NCI-H82 treated with DMSO at 0.1 percent for 48 hours (cell line): ENCODE measurements around the gene VSIG10.
A peak's percentile ranks its signal among the peaks of the same experiment; 100 is the strongest.
"Not testable (repeated sequence)": the region's sequence is repeated elsewhere in the genome, so short reads cannot be mapped to it uniquely, and the experiment has no call there.

ENCODE experiments used
- DNase-seq: peaks from one replicate; lab custom pipeline; 2025; ENCODE audit not compliant: unreplicated experiment; lab: John Stamatoyannopoulos, UW

Gene VSIG10

DNA sequence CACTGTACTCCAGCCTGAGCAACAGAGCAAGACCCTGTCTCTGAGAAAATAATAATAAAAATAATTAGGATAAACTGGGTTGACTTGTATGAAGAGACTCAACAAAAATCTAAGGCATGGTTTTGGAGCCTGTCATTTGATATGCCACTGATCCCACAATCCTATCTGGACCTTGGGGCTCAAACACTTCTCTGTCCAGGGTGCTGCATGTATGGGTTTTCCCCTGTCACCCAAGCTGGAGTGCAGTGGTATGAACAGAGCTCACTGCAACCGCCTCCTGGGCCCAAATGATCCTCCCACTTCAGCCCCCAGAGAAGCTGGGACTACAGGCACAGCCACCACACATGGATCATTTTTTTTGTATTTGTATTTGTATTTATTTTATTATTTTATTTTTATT lies 5.3 kb upstream of the VSIG10 start:
- no peak for DNase-seq

DNA sequence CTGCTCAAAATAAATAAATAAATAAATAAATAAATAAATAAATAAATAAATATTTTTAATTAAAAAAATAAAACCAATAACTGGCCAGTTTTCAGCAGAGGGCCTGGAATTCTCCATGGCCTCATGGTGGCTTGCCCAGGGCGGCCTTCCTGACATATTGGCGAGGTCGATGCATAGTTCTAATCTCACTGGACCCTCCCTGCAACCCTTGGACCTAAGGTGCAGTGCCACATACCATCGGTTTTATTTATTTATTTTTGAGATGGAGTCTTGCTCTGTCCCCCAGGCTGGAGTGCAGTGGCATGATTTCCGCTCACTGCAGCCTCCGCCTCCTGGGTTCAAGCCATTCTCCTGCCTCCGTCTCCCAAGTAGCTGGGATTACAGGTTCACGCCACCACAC lies 3.9 kb upstream of the VSIG10 start:
- DNase-seq: no peak

DNA sequence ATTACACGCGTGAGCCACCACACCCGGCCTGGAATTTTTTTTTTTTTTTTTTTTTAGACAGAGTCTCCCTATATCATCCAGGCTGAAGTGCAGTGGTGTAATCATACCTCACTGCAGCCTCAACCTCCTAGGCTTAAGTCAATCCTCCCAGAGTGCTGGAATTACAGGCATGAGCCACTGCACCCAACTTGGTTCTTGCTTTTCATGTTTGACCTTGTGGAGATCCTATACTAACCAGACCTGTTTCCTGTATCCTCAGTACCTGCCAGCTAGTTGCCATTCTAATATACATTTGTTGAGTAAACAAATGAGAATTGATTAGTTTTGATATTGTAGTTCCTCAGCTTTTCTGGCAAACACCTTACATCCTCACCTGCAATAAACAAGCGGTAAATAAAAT lies 3.2 kb upstream of the VSIG10 start:
- no peak for DNase-seq

DNA sequence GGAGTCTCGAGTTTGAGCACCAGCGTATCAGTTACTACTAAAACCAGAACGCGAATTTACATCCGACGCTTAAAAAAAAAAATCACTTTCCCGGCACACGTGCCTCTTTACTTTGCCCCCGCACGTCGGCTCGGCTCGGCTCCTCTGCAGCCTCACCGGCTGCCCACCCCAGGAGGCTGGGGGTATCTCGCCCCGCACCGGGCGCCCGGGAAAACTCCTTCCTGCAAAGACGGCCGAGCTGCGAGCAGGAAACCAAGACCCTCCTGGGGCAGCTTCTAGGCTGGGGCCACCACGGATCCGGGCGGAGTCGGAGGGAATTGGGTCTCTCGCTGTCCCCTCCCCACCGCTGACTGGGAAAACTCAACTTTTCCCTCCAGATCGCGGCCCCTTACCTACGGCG lies 610 bp downstream of the VSIG10 start:
- no peak for DNase-seq

DNA sequence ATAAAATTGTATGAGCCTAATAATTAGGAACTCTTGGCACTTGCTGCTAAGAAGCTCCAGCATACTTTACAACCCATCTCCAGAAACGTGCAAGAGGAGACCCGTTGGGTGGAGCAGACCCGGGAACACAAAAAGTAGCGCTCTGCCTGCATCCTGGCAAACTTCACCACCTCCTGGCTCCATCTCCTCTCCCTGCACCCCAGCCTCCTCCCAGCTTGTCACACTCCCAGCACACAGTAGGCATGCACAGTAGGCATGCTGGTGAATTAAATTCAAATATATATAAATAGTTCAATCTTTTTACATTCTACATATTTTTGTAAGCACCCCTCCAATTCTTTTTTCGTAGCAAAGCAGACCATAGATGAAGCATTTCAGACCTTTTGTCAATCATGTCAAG lies 1.2 kb downstream of the VSIG10 start:
- DNase-seq: no peak

DNA sequence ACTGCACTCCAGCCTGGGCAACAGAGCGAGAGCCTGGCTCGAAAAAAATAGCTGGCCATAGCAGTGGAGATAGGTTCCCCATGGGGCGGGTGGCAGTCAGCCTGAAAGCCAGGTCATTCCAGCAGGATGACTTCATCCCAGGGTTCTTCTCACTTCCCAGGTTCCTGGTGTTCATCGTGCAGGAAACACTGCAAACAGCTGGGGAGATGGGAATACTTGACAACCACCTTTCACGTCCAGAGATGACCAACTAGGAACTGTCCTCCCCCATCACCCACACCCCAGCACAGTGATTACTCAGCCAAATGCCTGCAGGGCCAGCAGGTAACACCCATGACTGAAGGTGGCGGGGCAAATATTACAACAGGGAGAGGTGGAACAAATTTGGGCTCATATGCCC lies 1.7 kb downstream of the VSIG10 start:
- DNase-seq: no peak

DNA sequence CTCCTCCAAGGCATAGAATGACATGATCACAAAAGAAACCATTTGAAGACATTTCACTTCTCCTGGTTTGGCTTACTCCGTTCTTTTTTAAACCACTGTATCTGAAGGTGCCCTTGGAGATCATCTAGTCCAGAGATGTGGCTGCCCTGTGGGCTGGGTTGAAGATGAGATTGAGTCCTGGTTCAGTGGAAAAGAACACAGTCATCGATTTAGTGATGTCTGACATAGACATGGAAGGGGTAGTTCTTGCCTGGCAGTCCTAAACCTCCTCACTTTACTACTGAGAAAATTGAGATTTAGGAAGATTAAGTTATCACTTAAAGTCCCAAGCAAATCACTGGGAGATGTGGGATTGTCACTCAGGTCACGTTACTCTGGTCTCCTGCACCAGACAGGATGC lies 2.8 kb downstream of the VSIG10 start:
- DNase-seq: no peak

DNA sequence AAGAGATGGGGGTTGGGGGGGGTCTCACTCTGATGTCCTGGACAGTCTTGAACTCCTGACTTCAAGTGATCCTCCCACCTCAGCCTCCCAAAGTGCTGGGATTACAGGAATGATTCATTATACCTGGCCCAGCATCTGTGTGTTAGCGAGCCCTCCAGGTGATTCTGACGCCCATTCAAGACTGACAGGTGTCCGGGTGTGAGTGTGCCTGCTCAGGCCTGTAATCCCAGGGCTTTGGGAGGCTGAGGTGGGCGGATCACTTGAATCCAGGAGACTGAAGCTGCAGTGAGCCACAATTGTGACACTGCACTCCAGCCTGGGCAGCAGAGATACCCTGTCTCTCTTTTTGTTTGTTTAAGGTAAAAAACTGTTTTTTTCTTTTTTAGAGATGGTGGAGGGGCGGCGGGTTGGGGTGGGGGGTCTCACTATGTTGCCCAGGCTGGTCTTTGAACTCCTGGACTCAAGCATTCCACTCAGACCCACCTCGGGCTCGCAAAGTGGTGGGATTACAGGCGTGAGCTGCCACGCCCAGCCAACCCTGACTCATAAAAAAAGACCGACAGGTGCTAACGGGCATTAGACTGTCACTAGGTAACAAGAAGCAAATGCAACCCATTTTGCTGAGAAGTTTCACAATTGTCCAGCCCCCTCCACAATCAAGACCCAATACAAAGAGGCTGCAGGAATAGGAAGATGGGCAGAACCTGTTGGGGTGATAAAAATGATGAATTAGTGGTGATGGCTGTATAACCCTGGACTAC lies 4.7 kb downstream of the VSIG10 start:
- DNase-seq: no peak

DNA sequence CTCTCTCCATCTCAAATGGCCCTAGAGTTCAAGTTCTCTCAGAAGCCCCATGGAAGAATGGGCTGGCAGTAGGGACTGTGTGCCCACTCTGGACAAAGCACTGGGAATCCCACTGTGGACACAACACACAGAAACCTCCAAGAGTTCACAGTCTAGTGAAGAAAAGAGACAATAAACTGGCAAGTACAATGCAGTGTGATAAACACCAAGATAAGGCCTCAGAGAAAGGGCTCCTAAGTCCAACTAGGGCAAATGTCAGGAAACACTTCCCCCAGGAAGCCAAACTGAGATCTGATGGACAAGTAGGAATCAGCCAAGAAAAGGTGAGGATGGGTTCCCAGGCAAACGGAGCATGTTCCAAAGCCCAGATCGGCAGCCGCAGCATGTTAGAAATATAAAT lies 5.4 kb downstream of the VSIG10 start:
- no peak for DNase-seq

DNA sequence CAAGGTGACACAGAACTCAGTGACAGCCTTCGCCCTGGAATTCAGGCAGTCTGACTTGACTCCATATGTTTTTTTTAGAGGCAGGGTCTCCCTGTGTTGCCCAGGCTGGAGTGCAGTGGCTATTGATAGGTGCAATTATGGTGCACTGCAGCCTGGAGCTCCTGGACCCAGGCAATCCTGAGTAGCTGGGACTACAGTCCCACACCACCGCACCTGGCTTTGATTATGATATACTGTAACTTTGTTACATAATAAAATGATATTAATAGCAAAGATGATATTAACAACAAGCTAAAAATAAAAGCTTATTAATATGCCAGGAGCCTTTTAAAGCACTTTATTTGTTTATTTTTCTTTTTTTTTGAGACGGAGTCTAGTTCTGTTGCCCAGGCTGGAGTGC lies 9.8 kb downstream of the VSIG10 start:
- no peak for DNase-seq

DNA sequence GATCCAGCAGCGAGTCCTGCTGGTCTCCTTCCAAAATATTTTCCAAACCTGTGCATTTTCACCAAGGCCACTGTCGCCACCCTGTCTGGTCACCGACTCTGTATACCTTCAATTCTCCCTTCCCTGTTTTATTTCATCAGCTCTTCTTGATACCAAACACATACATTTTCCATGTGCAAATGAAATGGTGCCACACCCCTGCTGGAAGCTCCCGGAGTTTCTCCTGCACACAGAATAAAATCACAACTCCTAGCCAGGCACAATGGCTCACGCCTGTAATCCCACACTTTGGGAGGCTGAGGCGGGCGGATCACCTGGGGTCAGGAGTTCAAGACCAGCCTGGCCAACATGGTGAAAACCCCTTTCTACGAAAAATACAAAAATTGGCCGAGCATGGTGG lies 14.0 kb downstream of the VSIG10 start:
- DNase-seq: no peak

DNA sequence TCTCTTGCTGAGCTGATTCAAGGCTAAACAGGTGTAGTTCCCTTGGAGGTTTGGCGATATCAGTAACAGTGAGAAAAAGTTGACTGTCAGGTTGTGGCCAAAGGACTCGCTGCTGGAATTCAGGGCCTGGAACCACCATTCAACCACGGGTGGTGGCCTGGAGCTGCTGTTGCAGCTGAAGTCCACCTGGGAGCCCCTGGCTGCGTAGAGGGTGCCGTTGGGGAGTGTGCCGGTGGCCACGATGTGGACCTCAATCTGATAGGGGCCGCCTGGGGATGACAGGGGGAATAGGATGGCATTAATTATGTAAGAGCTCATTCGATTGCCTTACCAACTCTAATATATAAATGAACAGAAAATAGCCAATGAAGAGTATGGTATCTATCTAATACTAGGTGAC lies 21.6 kb downstream of the VSIG10 start:
- DNase-seq: no peak

DNA sequence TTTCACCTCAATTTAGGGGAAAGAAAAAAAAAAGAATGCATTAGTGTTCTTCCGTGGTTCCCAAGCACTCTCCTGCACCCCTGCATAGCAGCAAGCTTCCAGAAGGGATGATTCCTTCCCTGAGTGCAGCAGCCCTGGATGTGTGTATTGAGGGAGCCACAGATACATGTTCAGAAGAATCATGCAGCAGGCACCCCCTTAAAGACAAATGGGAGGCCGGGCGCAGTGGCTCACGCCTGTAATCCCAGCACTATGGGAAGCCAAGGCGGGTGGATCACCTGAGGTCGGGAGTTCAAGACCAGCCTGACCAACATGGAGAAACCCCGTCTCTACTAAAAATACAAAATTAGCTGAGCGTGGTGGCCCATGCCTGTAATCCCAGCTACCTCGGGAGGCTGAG lies 22.3 kb downstream of the VSIG10 start:
- not testable (repeated sequence) for DNase-seq

DNA sequence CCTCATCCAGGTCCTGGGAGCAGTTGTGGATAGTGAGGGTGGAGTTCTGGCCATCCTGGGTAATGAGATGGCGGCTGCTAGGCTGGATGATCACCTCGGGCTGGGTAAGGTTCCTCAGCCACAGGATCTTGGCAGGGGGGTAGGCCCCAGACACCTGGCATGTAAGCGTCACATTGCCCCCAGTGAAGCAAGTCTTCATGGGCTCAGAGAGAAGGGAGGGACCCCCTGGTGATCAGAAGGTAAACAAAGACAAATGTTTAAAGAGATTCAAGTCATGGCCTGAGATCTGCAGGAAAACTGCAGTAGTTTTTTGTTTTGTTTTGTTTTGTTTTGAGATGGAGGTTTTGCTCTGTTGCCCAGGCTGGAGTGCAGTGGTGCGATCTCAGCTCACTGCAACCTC lies 30.0 kb downstream of the VSIG10 start:
- no peak for DNase-seq

DNA sequence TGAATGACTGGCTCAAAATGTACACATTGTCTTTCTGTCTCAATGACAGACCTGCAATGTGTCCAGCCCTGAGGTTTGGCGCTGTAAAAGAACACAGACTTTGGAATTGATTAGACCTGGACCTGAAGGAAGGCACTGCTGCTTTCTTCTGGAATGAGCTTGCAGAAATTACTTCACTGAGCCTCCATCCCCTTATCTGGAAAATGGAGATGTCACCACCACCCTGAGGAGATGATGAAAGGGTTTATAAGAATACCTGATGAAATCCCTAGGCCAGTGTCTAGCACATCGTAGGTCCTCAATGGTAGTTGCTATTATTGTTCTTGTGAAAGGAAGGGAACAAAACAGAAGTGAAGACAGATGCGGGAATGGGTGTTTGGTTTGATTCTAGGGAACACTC lies 33.2 kb downstream of the VSIG10 start:
- no peak for DNase-seq

DNA sequence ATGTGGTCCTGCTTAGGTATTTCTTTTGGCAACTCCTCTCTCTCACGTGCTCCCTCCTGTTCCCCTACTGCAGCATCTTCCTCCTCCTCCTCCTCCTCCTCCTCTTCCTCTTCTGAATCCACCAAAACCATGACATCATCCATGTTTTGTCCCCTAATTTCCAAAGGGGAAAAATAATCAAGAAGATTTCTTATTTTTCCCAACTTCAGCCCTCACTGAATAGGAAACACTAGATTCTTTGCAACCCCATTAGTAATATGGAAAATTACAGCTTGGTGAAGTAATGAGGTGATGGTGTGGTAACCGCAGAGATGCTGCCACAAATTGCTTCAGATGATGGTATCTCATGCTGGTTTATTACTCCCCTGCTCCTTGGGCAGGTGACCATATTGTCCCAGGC lies 35.4 kb downstream of the VSIG10 start:
- no peak for DNase-seq

DNA sequence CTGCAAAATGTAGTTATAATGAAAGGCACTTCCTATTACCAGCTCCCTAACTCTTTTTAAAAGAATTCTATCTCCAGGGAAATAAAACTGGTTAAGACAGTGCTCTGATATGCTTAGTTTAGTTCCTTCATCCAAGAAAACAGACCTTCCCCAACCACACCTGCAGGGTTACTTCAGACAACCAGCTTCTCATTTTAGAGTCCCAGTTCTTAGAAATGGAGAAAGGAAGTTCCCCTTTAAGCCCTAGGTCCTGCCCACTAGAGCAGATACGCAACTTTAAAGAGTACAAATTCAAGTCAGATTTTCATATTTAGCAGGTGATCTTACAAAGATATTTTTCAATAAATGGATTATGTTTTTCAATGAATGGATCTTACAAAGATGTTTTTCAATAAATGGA lies 38.4 kb downstream of the VSIG10 start:
- DNase-seq: no peak

DNA sequence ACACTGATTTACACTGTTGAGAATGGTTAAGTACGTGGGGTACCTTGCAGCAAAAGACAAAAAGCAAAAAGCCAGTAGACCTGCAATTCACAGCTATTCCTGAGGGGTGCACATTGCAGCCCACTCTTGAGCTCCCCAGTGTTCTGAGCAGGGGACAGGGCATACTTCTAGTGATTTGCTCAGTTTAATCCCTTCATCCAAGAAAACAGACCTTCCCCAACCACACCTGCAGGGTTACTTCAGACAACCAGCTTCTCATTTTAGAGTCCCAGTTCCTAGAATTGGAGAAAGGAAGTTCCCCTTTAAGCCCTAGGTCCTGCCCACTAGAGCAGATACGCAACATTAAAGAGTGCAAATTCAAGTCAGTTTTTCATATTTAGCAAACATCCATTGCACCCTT lies 39.2 kb downstream of the VSIG10 start:
- peak; percentile 10 for DNase-seq

DNA sequence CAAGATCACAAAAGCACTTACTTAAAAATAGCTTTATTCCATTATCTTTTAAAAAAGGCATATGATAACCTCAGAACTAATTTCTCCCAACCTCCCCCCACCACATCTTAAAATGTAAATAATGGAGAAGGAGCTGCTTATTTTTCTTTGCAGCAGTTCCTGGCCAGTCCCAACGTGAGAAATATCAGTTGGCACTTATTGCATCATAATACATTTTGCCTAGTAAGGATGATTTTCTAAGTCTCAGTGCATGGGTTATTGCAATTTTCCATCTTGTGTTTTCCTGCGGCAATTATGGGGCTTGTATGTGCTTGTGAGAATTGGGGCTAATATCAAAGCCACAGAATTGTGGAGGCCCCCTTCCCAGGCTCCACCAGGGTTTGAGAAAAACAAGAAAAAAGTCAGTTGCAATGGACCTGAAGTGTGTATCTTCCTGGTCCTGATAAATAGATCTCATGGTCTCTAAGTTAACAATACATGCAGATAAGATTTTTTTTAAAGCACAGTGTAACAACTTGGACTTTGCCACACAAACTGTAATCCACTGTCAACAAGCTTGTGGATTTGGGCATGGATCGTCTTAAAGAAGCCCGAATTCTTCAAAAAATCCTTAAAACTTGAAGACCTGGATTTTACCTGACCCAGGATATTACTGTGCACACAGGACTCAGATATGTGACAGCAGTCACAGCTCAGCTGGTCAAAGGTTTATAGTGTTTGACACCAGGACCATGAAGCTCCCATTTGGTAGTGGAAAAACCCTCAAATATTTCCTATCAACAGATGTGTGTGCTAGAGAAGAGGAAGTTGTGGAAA lies 40.0 kb downstream of the VSIG10 start:
- no peak for DNase-seq

DNA sequence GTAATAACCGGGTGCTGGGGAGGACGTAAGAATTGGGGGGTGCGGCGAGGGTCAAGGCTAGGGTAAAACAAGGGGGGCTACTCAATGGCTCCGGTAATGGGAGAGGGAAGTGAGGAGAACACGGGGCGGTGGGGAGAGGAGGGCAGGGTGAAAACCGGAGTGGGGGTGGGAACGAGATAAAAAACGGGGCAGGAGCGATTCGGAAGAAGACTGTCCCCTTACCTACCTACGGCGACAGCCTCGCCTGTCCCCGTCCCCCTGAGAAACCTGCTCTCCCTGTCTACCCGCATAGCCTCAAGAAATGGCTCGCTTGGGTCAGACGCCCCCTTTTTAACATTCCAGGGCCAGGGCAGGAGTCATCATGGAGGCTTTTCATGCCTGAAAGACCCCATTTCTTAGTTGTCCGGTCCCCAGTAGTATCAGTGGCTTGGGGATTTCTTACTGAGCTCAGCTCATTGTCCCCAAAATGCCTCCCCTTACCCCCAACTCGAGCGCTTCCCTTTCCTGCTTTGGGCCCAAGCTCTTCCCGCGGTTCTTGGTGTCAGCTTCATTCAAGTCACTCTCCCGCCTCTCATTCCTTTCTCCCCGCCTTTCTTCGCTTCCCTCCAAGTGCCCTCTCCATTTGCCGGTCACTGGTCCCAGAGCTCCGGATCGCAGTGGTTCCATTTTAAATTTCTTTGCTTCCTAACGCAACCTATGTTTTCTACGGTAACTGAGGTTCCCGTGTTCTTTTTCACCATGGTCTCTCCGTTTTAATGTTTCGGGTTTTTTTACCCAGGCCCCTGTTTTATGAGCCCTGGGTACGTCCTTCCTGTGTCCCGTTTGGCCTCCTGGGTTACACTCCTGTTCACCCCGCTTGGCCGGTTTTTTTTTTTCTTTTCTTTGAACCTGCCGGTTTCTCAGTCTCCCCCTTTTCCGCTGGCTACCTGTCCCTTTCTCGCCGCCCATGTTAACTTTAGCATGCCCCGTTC lies 41.7 kb downstream of the VSIG10 start:
- no peak for DNase-seq
